Activated T-cell treated with anti-CD3 and anti-CD28 coated beads for 1 hour (primary cell): ENCODE measurements around the gene BMP7.

ENCODE experiments used
- DNase-seq: peaks from one replicate; pipeline ENCODE4 v3.0.0-alpha.2; 2020; ENCODE audit warnings: low read depth

Gene BMP7

DNA sequence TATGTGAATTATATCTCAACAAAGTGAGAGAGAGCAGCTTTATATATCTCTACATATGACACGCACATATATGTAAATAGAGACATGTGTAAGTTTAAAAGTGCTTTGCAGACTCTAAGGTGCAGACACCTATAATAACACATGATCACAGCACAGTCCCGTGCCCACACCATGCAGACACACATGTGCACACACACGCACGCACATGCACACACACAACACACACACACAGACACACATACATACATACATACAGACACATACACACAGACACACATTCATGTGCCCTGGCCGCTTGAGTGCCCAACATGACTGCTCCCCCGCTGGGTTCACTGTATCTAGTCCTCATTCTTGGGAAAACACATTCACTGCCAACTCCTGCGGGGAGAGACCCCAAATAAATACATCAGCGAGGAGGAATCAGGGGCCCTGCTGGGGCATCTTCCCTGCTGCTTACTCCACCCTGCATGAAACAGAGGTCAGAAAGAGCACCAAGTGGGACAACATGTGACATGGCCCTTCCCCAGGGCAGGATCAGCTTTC, 121.3 kb downstream of the BMP7 start:
- DNase-seq: no peak

GRCh38 chr20:57143173-57143572, 123.3 kb downstream of the BMP7 start:
- DNase-seq: no peak

DNA sequence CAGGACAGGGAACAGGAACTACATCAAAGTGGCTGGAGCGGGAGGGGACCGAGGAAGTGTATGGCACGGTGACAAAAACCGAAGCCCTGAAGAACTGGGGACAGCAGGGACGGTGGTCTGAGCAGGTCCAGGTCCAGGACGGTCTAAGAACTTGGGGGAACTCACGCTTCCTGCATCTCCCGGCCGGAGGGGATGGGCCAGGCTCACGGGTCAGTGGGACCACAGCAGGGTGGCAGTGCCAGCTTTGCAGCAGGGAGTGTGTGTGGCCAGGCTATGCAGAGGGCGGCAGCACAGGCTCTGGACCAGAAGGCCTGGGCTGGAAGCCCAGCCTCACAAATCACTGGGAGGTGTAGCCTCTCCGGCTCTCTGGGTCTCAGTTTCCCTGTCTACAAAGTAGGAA, 123.8 kb downstream of the BMP7 start:
- no peak for DNase-seq

DNA sequence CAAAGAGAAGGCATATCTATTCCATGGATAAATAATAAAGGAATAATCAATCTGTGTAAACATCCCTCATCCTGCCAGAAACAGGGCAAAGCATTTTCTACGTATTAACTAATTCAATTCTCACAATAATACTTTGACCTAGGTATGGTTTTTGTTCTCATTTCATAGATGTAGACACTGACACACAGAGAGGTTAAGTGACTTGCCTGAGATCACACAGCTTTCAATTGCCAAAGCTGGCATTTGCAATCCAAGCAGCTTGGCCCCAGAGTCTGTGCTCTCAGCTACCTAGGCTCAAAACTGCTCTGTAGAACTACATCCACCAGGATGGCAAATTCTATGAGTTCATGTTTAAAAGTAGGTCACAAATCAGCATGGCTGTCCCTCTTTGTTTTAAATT, 124.9 kb downstream of the BMP7 start:
- no peak for DNase-seq

DNA sequence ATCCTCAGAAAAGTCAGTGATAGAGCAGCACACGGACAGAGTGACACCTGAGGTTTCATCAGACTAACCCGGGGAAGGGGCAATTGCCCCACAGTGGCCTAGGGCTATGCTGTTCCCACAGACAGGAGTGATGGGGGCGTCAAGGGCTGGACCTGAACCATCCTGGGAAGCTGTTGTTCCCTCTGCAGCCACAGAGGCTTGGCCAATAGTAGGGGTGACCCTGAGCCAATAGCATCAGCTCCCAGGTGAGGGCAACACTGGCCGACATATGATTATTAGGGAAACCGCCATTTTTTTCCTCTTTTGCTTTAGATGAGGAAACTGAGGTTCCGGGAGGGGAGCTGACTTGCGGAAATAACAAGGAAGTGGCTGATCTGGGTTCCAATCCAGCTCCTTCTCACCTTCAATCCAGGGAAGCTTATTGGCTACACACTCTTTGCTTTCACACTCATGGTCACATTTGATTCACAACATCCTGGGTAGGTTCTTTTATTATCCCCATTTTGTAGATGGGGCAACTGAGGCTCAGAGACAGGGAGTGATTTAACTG, 126.0 kb downstream of the BMP7 start:
- no peak for DNase-seq

DNA sequence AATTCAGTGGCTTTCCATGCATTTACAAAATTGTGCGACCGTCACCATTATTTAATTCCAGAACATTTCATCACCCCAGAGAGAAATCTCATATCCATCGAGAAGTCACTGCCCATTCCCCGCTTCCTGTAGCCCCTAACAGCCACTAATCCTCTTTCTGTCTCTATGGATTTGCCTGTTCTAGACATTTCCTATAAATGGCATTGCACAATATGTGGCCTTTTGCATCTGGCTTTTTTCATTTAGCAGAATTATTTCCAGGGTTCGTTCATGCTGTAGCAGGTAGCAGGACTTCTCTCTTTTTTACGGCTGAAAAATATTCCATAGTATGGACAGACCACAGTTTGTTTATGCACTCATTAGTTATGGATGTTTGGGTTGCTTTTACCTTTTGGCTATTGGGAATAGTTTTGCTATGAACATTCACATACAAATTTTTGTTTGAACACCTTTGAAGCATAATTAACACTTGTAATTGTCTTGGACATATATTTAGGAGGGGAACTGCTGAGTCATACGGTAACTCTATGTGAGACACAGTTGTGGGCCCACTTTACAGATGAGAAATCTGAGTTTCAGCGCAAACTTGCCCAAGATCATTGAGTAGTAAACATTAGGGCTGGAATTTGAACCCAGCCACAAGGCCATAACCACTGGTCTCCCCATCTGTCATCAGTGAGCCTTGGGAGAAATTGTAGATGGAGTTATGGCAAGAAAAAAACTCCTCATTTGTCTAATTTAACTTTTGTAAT, 126.9 kb downstream of the BMP7 start:
- DNase-seq: no peak

DNA sequence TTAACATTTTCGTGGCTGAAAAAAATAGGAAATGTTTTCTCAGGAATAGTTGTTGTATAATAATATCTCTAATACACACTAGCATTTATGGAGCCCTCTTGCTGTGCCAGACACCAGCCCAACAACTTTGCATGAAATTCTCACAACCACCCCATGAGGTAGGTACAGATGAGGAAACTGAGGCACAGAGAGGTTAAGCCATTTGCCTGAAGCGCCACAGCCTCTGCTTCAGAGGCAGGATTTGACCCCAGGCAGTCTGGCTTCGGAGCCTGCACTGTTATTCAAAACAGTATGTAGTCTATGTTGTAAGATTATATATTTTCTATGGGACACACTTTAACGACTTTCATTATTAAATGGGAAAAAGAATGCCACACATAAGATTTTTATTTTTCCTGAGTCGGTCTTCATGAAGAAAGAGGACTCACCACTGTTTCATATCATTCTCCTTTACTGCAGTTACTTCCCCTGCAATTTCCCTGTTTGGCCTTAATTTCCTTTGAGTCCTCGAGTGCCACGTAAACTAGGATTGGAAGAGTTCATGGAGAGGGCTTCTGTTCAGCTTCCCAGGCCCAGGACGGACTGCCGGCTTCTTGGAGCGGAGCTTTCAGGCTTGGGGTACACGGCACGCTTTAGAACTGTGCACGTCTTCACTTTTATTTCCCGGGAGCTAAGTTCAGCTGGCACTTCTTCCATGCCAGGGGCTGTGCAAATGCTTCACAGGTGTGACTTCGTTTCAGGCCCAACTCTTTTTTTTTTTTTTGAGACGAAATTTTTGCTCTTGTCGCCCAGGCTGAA, 128.0 kb downstream of the BMP7 start:
- DNase-seq: no peak

GRCh38 chr20:57137676-57138075, 128.8 kb downstream of the BMP7 start:
- DNase-seq: no peak

DNA sequence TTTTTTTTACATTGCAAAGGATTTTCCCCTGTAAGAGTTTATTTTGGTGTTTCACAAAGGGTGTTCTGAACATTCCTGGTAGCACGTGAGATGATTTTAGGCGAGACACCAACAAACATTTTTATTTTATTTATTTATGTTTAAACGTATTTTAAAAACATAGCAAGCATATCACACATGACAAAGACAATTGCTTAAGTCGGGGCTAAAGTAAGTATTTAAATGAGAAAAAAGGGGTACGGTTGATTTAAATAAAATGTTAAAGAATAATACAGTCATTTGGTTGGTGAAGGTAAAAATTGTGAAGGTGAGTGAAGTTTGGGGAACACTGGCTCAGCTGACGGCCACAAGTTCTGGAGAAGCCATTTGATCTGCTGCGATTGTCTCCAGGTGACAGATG, 129.7 kb downstream of the BMP7 start:
- no peak for DNase-seq

GRCh38 chr20:57135875-57136274, 130.6 kb downstream of the BMP7 start:
- no peak for DNase-seq

GRCh38 chr20:57134804-57135203, 131.6 kb downstream of the BMP7 start:
- DNase-seq: no peak

GRCh38 chr20:57133926-57134650, 132.4 kb downstream of the BMP7 start:
- no peak for DNase-seq

- no peak for DNase-seq
These were observed 134.6 kb downstream of the BMP7 start for GRCh38 chr20:57131601-57132391.

- DNase-seq: no peak
These were observed 135.4 kb downstream of the BMP7 start for GRCh38 chr20:57131077-57131476.

DNA sequence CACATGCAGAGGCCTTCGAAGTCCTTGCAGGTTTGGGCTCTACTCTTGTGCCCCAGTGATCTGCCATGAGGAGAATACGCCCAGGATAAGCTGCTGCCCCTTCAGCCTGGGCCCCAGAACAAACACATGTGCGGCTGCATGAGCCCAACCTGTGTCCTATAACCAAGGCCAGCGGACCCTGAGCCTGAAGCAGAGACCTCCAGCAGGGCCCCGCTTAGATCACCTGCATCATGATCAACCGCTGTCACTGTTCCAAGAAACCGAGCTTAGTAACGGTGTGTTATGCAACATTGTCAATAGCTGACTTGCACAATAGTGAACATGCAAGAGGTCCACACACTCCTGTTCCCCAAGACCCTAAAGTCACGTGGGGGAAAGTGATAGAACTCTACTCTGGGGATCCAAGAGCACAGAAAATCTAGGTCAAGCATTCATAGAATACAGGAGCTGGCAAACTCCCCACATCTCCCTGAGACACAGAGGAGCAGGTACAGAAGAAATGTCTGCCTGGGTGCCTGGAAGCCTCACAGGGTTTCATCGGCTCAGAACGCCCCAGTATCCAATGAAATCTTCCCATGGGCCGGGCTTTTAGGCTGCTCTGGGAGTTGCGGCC, 136.2 kb downstream of the BMP7 start:
- no peak for DNase-seq

- DNase-seq: no peak
These were observed 137.1 kb downstream of the BMP7 start for GRCh38 chr20:57129303-57129702.

GRCh38 chr20:57128044-57128757, 138.2 kb downstream of the BMP7 start:
- no peak for DNase-seq

GRCh38 chr20:57126481-57127092, 139.9 kb downstream of the BMP7 start:
- DNase-seq: no peak

DNA sequence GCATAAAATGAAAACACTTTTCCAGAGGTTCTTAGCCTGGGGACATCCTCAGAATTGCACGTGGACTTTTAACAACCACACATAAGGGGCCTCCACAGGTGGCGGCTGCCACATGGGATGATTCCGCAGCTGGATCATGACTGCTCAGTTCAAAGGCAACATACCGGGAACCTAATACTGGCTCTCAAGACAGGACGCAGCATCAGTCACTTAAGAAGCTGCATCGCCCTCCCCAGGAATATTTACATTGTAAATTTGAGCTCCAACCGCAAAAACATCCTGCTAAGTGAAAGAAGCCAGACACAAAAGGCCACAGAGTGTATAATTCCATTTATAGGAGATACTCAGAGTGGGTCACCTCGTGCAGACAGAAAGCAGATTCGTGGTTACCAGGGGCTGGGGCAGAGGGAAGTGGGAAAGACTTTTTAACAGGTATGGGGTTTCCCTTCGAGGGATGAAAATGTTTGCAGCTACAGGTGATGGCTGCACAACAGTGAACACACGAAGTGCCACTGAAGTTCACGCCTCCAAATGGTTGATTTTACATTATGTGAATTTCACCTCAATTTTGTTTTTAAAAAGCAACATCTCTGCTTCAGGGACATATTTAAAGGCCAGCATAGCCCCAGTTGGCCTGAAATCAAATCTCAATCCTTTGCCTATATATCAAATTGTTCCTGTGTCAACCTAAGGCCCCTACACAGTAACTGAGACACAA, 141.5 kb downstream of the BMP7 start:
- no peak for DNase-seq
